Measurements from ENCODE around the gene MAB21L3.

MAB21L3 gene

GRCh38 chr1:116112388-116113140 lies 1.4 kb downstream of the MAB21L3 start:
- FAIRE-seq, result no peak

GRCh38 chr1:116113615-116114014 lies 2.4 kb downstream of the MAB21L3 start:
- FAIRE-seq, result no peak

- FAIRE-seq, result no peak
Observed at GRCh38 chr1:116115476-116116439, 4.6 kb downstream of the MAB21L3 start.

- FAIRE-seq, result no peak
Observed at GRCh38 chr1:116118471-116118870, 7.3 kb downstream of the MAB21L3 start.

GRCh38 chr1:116119876-116120275 lies 8.7 kb downstream of the MAB21L3 start:
- FAIRE-seq, result no peak

- FAIRE-seq, result no peak
Observed at GRCh38 chr1:116122955-116123757, 12.0 kb downstream of the MAB21L3 start.

- no peak for FAIRE-seq
Observed at GRCh38 chr1:116123837-116124533, 12.8 kb downstream of the MAB21L3 start.

- no peak for FAIRE-seq
Observed at GRCh38 chr1:116125758-116126157, 14.6 kb downstream of the MAB21L3 start.

GRCh38 chr1:116126281-116126680 lies 15.1 kb downstream of the MAB21L3 start:
- no peak for FAIRE-seq

GRCh38 chr1:116127123-116127847 lies 16.1 kb downstream of the MAB21L3 start:
- no peak for FAIRE-seq

GRCh38 chr1:116127848-116128540 lies 16.8 kb downstream of the MAB21L3 start:
- no peak for FAIRE-seq

- FAIRE-seq, result no peak
Observed at GRCh38 chr1:116128664-116129063, 17.5 kb downstream of the MAB21L3 start.

- no peak for FAIRE-seq
Observed at GRCh38 chr1:116129537-116129936, 18.3 kb downstream of the MAB21L3 start.

- no peak for FAIRE-seq
Observed at GRCh38 chr1:116130356-116130755, 19.2 kb downstream of the MAB21L3 start.

- FAIRE-seq, result no peak
Observed at GRCh38 chr1:116131170-116131569, 20.0 kb downstream of the MAB21L3 start.

- no peak for FAIRE-seq
Observed at GRCh38 chr1:116131866-116132605, 20.8 kb downstream of the MAB21L3 start.

GRCh38 chr1:116133696-116134475 lies 22.7 kb downstream of the MAB21L3 start:
- no peak for FAIRE-seq

GRCh38 chr1:116134476-116134773 lies 23.2 kb downstream of the MAB21L3 start:
- FAIRE-seq, result no peak

- no peak for FAIRE-seq
Observed at GRCh38 chr1:116138277-116138792, 27.1 kb downstream of the MAB21L3 start.

Measured in colon (tissue), 2 donors.